Posterior vena cava (tissue), 2 donors: ENCODE results near the gene KANSL1L. TPM values are rescaled to one million over a fixed set of nuclear protein-coding genes. Genes with fewer than 3 reads are reported as not detected.

Experiments used
- DNase-seq: peaks from one replicate; pipeline ENCODE4 v3.0.0-alpha.2; 2020; ENCODE audit warnings: low spot score
- intact Hi-C, 2 donors: fragments of 100-400 bp; cut with DNase I; formaldehyde crosslinking; loops; one replicate each; pipeline versions ENCODE4 v1.14.1 to v1.14.2; 2022 to 2023
- total RNA-seq, 2 donors: library from RNA; stranded (reverse); fragmentation: NEBNext Ultra II Directional; extraction: Animal tissue kit (Norgen Biotek cat#: 25700); gene quantifications; one replicate each; pipeline ENCODE4 v1.2.1, GENCODE V29; 2021
- donor health status: DM: yes; HTN: yes; CAD: no.
- donor health status: DM: yes; HTN: yes; CAD: no.

Gene KANSL1L
- total RNA-seq, 2 donors from 2014 or later, result 25.7 to 28.8 TPM

DNA sequence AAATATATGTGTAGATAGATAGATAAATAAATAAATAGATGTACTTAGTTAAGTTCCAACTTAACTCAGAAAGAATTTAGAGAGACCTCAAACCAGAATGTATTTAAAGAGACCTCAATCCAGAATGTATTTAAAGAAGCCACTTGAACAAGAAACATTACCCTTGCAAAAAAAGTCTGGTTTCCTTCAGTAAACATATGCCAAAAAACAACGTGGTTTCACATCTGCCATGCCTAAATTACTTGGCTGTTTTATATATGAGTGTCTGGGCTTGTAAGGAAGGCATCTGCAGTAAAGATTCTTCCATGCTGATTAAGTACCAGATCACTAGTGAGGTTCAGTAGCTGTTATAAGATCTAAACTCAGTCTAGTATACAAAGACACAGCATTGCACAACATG lies 197.9 kb downstream of the KANSL1L start:
- intact Hi-C loops, result no loop called here
- DNase-seq, result no peak

Other genes with a start within 250 kb of the KANSL1L start
- 10 to 100 TPM; 40.0 to 47.4 TPM for gene RPE, start 168.8 kb downstream of the KANSL1L start, total RNA-seq
- gene ACADL, start 54.0 kb upstream of the KANSL1L start, total RNA-seq, result 1 to 10 TPM; 5.0 to 9.7 TPM
- not detected for gene MYL1, start 143.8 kb upstream of the KANSL1L start, total RNA-seq